Endothelial cell (in vitro differentiated cells): ENCODE data around the gene FAM156A. TPM values are rescaled to one million over a fixed set of nuclear protein-coding genes. Genes with fewer than 3 reads are reported as not detected.
"Not testable (repeated sequence)": the region's sequence is repeated elsewhere in the genome, so short reads cannot be mapped to it uniquely, and the experiment has no call there.

Experiments
- DNase-seq: peaks from one replicate; pipeline ENCODE4 v3.0.0; 2021; ENCODE audit warnings: low spot score
- H3K27ac Mint-ChIP-seq: one replicate; pipeline ENCODE4 v1.8.0; 2021; ENCODE audit warnings: mixed read lengths, inconsistent platforms; ENCODE audit not compliant: unreplicated experiment
- H3K27me3 Mint-ChIP-seq: one replicate; pipeline ENCODE4 v1.8.0; 2021; ENCODE audit warnings: mild to moderate bottlenecking, moderate library complexity, mixed read lengths, inconsistent platforms; ENCODE audit not compliant: unreplicated experiment
- H3K36me3 Mint-ChIP-seq: one replicate; pipeline ENCODE4 v1.8.0; 2021; ENCODE audit warnings: mild to moderate bottlenecking, low read depth, mixed read lengths, inconsistent platforms; ENCODE audit not compliant: unreplicated experiment
- H3K4me1 Mint-ChIP-seq: one replicate; pipeline ENCODE4 v1.8.0; 2021; ENCODE audit warnings: mild to moderate bottlenecking, mixed read lengths, inconsistent platforms; ENCODE audit not compliant: unreplicated experiment
- H3K4me3 Mint-ChIP-seq: one replicate; pipeline ENCODE4 v1.8.0; 2021; ENCODE audit warnings: mild to moderate bottlenecking, mixed read lengths, inconsistent platforms; ENCODE audit not compliant: unreplicated experiment
- H3K9me3 Mint-ChIP-seq: one replicate; pipeline ENCODE4 v1.8.0; 2021; ENCODE audit warnings: mixed read lengths, inconsistent platforms; ENCODE audit not compliant: unreplicated experiment
- total RNA-seq: library from RNA; stranded (reverse); fragmentation: NEBNext Ultra II Directional; extraction: Animal tissue kit (Norgen Biotek cat#: 25700); gene quantifications from one replicate; pipeline ENCODE4 v1.2.1, GENCODE V29; 2021; ENCODE audit not compliant: unreplicated experiment
- TF ChIP-seq, protein P1 (sequence below): fragments of 200-600 bp; sonication (generic); IDR thresholded peaks from one replicate; pipeline ENCODE4 v1.5.0; 2021; ENCODE audit warnings: antibody characterized with exemption; ENCODE audit not compliant: unreplicated experiment

Gene FAM156A
- total RNA-seq, 1 donor from 2014 or later: 18.7 TPM

DNA sequence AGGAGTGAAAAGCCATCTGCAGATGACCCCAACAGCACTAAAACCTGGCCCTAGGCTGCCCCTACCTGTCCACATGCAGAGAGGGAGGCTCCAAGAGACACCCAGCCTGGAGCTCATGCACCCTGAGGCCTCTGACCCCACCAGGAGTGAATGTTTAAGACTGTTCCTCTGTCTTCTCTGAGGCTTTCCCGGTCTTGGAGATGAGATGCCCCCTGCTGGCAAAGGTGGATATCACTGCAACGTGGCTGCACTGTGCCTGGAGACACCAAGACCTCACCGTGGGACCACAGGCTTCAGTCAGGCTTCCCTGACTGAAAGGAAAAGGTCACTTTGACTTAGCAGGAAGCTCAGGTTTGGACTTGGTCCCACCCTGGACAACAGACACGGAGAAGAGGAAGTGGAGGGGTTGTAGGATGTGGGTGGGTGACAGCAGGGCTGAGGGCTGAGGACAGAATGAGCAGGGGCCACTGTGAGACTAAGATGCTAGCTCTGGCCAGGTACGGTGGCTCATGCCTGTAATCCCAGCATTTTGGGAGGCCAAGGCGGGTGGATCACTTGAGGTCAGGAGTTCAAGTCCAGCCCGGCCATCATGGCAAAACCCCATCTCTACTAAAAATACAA, 31.8 kb upstream of the FAM156A start:
- not testable (repeated sequence) for H3K27me3 Mint-ChIP-seq, H3K4me3 Mint-ChIP-seq, H3K27ac Mint-ChIP-seq, H3K9me3 Mint-ChIP-seq, H3K36me3 Mint-ChIP-seq
- peaks cover 12% of the 10 kb centered on the region for H3K4me1 Mint-ChIP-seq
- TF ChIP-seq, protein P1, sequence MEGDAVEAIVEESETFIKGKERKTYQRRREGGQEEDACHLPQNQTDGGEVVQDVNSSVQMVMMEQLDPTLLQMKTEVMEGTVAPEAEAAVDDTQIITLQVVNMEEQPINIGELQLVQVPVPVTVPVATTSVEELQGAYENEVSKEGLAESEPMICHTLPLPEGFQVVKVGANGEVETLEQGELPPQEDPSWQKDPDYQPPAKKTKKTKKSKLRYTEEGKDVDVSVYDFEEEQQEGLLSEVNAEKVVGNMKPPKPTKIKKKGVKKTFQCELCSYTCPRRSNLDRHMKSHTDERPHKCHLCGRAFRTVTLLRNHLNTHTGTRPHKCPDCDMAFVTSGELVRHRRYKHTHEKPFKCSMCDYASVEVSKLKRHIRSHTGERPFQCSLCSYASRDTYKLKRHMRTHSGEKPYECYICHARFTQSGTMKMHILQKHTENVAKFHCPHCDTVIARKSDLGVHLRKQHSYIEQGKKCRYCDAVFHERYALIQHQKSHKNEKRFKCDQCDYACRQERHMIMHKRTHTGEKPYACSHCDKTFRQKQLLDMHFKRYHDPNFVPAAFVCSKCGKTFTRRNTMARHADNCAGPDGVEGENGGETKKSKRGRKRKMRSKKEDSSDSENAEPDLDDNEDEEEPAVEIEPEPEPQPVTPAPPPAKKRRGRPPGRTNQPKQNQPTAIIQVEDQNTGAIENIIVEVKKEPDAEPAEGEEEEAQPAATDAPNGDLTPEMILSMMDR: peak; percentile 59
- peak; percentile 57 for DNase-seq

DNA sequence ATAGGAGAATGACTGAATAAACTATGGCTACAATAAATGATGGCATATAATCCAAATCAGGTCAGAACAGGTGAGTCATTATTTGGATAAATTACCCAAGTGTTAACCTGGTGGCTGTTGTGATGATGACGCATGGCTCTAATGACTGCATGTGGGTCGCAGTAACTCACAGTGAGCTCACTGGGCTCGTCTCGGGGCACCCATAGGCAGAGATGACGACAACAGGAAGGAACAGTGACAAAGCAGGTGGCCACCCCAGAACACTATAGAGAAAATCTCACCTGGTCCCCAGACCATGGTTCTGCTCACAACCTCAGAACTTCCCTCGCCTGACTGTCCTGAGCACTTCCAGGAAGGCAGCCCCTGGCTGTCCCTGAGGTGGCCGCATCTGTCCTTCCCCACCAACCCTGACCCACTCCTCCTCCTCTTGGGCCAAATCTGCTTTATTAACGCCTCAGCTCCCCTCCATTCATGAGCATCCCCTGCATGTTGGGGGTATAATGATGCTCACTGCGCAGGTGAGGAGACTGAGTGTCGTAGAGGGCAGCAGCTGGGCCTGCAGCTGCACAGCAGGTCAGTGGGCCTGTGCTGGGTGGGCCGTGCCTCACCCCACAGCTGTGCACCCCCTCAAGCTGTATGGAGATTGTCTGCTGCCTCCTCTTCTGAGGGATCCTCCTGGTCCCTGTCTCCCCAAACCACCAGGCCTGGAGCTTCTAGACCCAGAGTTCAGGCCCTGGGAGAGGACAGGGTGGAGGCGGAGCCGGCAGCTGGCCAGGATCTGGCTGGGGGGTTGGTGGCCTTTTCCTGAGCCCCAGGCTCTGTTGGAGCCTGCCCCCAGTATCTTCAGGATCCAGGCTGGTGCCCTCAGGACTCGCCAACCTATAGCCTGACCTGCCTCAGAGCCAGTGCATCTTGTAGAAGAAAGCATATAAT, 30.9 kb upstream of the FAM156A start:
- H3K4me3 Mint-ChIP-seq: no peak overlapping the region
- H3K9me3 Mint-ChIP-seq: no peaks in the 10 kb centered on the region
- H3K4me1 Mint-ChIP-seq: peaks cover 9% of the 10 kb centered on the region
- no peak overlapping the region for H3K27ac Mint-ChIP-seq
- TF ChIP-seq, protein P1: no peak
- H3K36me3 Mint-ChIP-seq: no peaks in the 10 kb centered on the region
- no peaks in the 10 kb centered on the region for H3K27me3 Mint-ChIP-seq
- no peak for DNase-seq

DNA sequence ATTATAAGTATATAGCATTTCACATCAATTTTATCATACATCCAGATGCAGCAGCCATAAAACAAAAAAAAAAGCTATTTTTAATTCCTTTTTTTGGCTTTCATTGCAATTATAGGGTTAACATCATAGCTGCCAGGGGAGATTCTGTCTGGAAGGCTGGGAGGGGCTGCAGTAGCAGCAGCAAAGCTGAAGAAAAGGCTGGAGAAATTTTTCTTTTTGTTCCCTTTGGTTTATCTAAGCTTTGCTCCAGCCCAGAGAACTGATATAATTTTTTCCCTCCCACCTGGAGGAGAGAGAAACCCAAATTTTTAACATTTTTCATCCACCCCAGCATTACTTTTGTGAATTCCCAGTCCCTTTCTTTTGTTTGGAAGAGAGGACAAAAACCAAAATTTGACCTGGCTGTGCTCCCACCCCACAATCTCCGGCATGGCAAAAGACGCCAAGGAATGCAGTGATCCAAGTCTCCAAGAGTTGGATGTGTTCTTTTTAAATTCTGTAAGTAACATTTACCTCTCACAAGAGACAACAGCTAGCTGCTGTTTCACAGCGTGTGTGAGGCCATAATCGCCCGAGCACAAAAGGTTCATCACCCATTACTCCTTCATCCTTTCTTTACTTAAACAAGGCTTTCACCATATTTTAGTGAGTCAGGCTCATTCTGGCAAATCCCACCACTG, 25.1 kb upstream of the FAM156A start:
- no peak overlapping the region for H3K27ac Mint-ChIP-seq
- no peaks in the 10 kb centered on the region for H3K9me3 Mint-ChIP-seq
- H3K27me3 Mint-ChIP-seq: peaks cover 1% of the 10 kb centered on the region
- no peak overlapping the region for H3K4me3 Mint-ChIP-seq
- H3K4me1 Mint-ChIP-seq: no peaks in the 10 kb centered on the region
- no peak for DNase-seq
- no peaks in the 10 kb centered on the region for H3K36me3 Mint-ChIP-seq
- TF ChIP-seq, protein P1: no peak

DNA sequence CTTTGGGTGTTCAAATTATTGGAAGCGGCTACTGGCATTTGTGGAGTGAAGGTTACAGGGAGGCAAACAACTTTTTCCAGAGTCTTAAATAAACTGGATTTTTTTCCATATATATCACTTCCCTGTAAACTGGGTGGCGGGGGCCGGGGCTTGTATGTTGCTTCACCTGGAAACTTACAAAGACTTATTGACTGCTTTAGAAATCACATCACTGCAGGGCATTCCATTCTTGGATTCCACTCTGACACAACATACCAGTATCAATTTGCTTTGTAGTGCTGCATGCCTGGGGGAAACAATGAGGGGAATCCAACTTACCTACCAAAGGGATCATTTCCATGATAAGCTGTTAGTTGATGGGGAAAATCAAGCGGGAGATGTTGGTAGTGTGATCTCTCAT, 21.7 kb upstream of the FAM156A start:
- TF ChIP-seq, protein P1: no peak
- Mint-ChIP-seq H3K9me3 (no peaks in the 10 kb centered on the region), H3K4me3 (no peak overlapping the region), H3K36me3 (no peaks in the 10 kb centered on the region), H3K27ac (no peak overlapping the region), H3K27me3 (peaks cover 1% of the 10 kb centered on the region), H3K4me1 (no peaks in the 10 kb centered on the region)
- DNase-seq: no peak
